OCI-LY7 (cell line): ENCODE data around the gene APC. TPM values are rescaled to one million over a fixed set of nuclear protein-coding genes. Genes with fewer than 3 reads are reported as not detected.

Experiments
- BruUV-seq: library from RNA; stranded (reverse); fragments of 400-500 nt; replicated peaks from 2 replicates; lab custom pipeline; 2021; lab: Mats Ljungman, UMichigan
- CTCF ChIA-PET: fragments of 300-600 bp; sonication (Branson Sonifier 250); formaldehyde crosslinking; loops from one replicate; lab custom pipeline; 2022; ENCODE audit warnings: antibody characterized with exemption; ENCODE audit not compliant: unreplicated experiment; lab: Charles Lee
- POLR2A ChIA-PET: fragments of 300-600 bp; sonication (Branson Sonifier 250); formaldehyde crosslinking; loops from one replicate; lab custom pipeline; 2022; ENCODE audit warnings: antibody characterized with exemption; lab: Charles Lee
- DNase-seq: peaks from one replicate; pipeline ENCODE4 v3.0.0-alpha.2; 2015; ENCODE audit warnings: low spot score
- H2AFZ ChIP-seq: fragments of 200-600 bp; sonication (generic), shearing (Covaris generic); 2 replicates; pipeline ENCODE4 v1.6.1; 2014; ENCODE audit warnings: mild to moderate bottlenecking, antibody characterized with exemption, low read length, moderate library complexity
- H3K27ac ChIP-seq: fragments of 200-600 bp; sonication (generic); 2 replicates; pipeline ENCODE4 v1.5.1; 2014; ENCODE audit warnings: mixed run types, low read depth, mild to moderate bottlenecking, moderate library complexity, low read length, inconsistent platforms; ENCODE audit not compliant: poor library complexity, severe bottlenecking
- H3K36me3 ChIP-seq: fragments of 200-600 bp; sonication (generic); 2 replicates; pipeline ENCODE4 v1.6.1; 2014; ENCODE audit warnings: mild to moderate bottlenecking, antibody characterized with exemption, low read length, moderate library complexity, mixed read lengths; ENCODE audit not compliant: insufficient read depth
- H3K4me1 ChIP-seq: fragments of 200-600 bp; sonication (generic); 2 replicates; pipeline ENCODE4 v1.5.1; 2014; ENCODE audit warnings: mild to moderate bottlenecking, low read length; ENCODE audit not compliant: insufficient read depth, poor library complexity, severe bottlenecking
- H3K4me2 ChIP-seq: fragments of 200-600 bp; sonication (generic); 2 replicates; pipeline ENCODE4 v1.6.1; 2014; ENCODE audit warnings: mild to moderate bottlenecking, low read length
- H3K4me3 ChIP-seq: fragments of 200-600 bp; sonication (generic); 2 replicates; pipeline ENCODE4 v1.5.1; 2014; ENCODE audit warnings: mild to moderate bottlenecking, low read depth, low read length; ENCODE audit not compliant: poor library complexity, severe bottlenecking
- H3K79me2 ChIP-seq: fragments of 200-600 bp; sonication (generic); 2 replicates; pipeline ENCODE4 v1.6.1; 2016; ENCODE audit warnings: low read depth, mild to moderate bottlenecking, low read length, moderate library complexity, mixed read lengths; ENCODE audit not compliant: insufficient read depth
- H3K9me2 ChIP-seq: fragments of 200-600 bp; sonication (generic); 2 replicates; pipeline ENCODE4 v1.6.1; 2016; ENCODE audit warnings: mild to moderate bottlenecking, low read length, mixed read lengths; ENCODE audit not compliant: insufficient read depth
- H3K9me3 ChIP-seq: fragments of 200-600 bp; sonication (generic); 2 replicates; pipeline ENCODE4 v1.6.1; 2014; ENCODE audit warnings: mild to moderate bottlenecking, mixed run types, low read length, mixed read lengths
- H4K20me1 ChIP-seq: fragments of 200-600 bp; sonication (generic); 2 replicates; pipeline ENCODE4 v1.6.1; 2014; ENCODE audit warnings: mild to moderate bottlenecking, antibody characterized with exemption, low read length, moderate library complexity, mixed read lengths; ENCODE audit not compliant: insufficient read depth
- CTCF ChIP-seq: fragments of 200-600 bp; sonication (generic); conservative IDR thresholded peaks from 2 replicates; pipeline ENCODE4 v1.5.1; 2014; ENCODE audit warnings: mild to moderate bottlenecking, antibody characterized with exemption, low read length, moderate library complexity, mixed read lengths
- EZH2phosphoT487 ChIP-seq: fragments of 200-600 bp; sonication (generic); IDR thresholded peaks from 2 replicates; pipeline ENCODE4 v1.6.1; 2018; ENCODE audit warnings: low read depth, borderline replicate concordance, mild to moderate bottlenecking, mixed run types, antibody characterized with exemption, low read length, moderate library complexity, mixed read lengths
- intact Hi-C: fragments of 100-400 bp; cut with micrococcal nuclease; formaldehyde crosslinking; loops from one replicate; pipeline ENCODE4 v1.10.0; 2022; ENCODE audit not compliant: unreplicated experiment
- total RNA-seq, 2 experiments: library from RNA; depleted of rRNA in 1 of 2; stranded (reverse); fragments of >200 nt in 1 of 2; shearing (Covaris generic) in 1 of 2; gene quantifications; 2 replicates each; pipeline ENCODE4 v1.2.3, GENCODE V29; 2014 to 2022

APC gene
- total RNA-seq, 2 experiments from 2014 or later = 33.1 to 34.8 TPM

GRCh38 chr5:112762113-112762810 is 24.6 kb downstream of the APC start:
- BruUV-seq = no TSS peak
- Histone ChIP-seq H3K36me3 (peaks cover 45% of the 10 kb centered on the region), H4K20me1 (no peaks in the 10 kb centered on the region), H3K4me2 (no peak overlapping the region), H3K4me3 (no peak overlapping the region), H3K4me1 (no peaks in the 10 kb centered on the region), H2AFZ (no peak overlapping the region), H3K9me3 (no peaks in the 10 kb centered on the region), H3K27ac (no peak overlapping the region), H3K79me2 (no peaks in the 10 kb centered on the region), H3K9me2 (no peaks in the 10 kb centered on the region)
- DNase-seq = no peak
- CTCF ChIA-PET = interaction anchor here (0.7 kb wide), 1 partner anchor 70 kb away, joined by 6 read pairs; no protein-coding TSS in a partner anchor
- intact Hi-C loops = no loop called here
- TF ChIP-seq CTCF = no peak
- TF ChIP-seq EZH2phosphoT487 = no peak
- POLR2A ChIA-PET = interaction anchor here (1.0 to 1.7 kb wide), 2 partner anchors 17 to 18 kb away, joined by 3 to 4 read pairs; no protein-coding TSS in a partner anchor

- no peak overlapping the region for H3K27ac ChIP-seq
- no peak overlapping the region for H3K4me3 ChIP-seq
- H2AFZ ChIP-seq = no peak overlapping the region
- no peaks in the 10 kb centered on the region for H3K9me2 ChIP-seq
- no TSS peak for BruUV-seq
- H3K9me3 ChIP-seq = no peaks in the 10 kb centered on the region
- TF ChIP-seq CTCF (no peak), EZH2phosphoT487 (no peak)
- no peaks in the 10 kb centered on the region for H3K79me2 ChIP-seq
- no peaks in the 10 kb centered on the region for H3K4me1 ChIP-seq
- peaks cover 50% of the 10 kb centered on the region for H3K36me3 ChIP-seq
- no peaks in the 10 kb centered on the region for H4K20me1 ChIP-seq
- POLR2A ChIA-PET = interaction anchor here (0.6 to 1.7 kb wide), 3 partner anchors 16 to 85 kb away, joined by 3 to 4 read pairs (median 3); no protein-coding TSS in a partner anchor
- CTCF ChIA-PET = interaction anchor here (0.7 kb wide), 1 partner anchor 71 kb away, joined by 6 read pairs; no protein-coding TSS in a partner anchor
- intact Hi-C loops = no loop called here
- no peak overlapping the region for H3K4me2 ChIP-seq
- no peak for DNase-seq
Observed at GRCh38 chr5:112763165-112763564, 25.5 kb downstream of the APC start.

GRCh38 chr5:112772124-112772523 is 34.4 kb downstream of the APC start:
- H3K36me3 ChIP-seq = peaks cover 76% of the 10 kb centered on the region
- H4K20me1 ChIP-seq = no peaks in the 10 kb centered on the region
- H3K79me2 ChIP-seq = no peaks in the 10 kb centered on the region
- no peak overlapping the region for H3K4me2 ChIP-seq
- TF ChIP-seq CTCF (no peak), EZH2phosphoT487 (no peak)
- CTCF ChIA-PET = no interaction called here
- no peaks in the 10 kb centered on the region for H3K9me2 ChIP-seq
- intact Hi-C loops = no loop called here
- no peak for DNase-seq
- no peaks in the 10 kb centered on the region for H3K9me3 ChIP-seq
- POLR2A ChIA-PET = interaction anchor here (0.6 to 0.7 kb wide), 2 partner anchors 11 to 16 kb away, joined by 3 read pairs; no protein-coding TSS in a partner anchor
- no peak overlapping the region for H2AFZ ChIP-seq
- BruUV-seq = no TSS peak
- no peaks in the 10 kb centered on the region for H3K4me1 ChIP-seq
- no peak overlapping the region for H3K27ac ChIP-seq
- no peak overlapping the region for H3K4me3 ChIP-seq
